OCI-LY7 (cell line): ENCODE measurements around the gene HNRNPH1. TPM values are rescaled to one million over a fixed set of nuclear protein-coding genes. Genes with fewer than 3 reads are reported as not detected.

ENCODE experiments used
- BruUV-seq: library from RNA; stranded (reverse); fragments of 400-500 nt; replicated peaks from 2 replicates; lab custom pipeline; 2021; lab: Mats Ljungman, UMichigan
- CTCF ChIA-PET: fragments of 300-600 bp; sonication (Branson Sonifier 250); formaldehyde crosslinking; loops from one replicate; lab custom pipeline; 2022; ENCODE audit warnings: antibody characterized with exemption; ENCODE audit not compliant: unreplicated experiment; lab: Charles Lee
- POLR2A ChIA-PET: fragments of 300-600 bp; sonication (Branson Sonifier 250); formaldehyde crosslinking; loops from one replicate; lab custom pipeline; 2022; ENCODE audit warnings: antibody characterized with exemption; lab: Charles Lee
- DNase-seq: peaks from one replicate; pipeline ENCODE4 v3.0.0-alpha.2; 2015; ENCODE audit warnings: low spot score
- H2AFZ ChIP-seq: fragments of 200-600 bp; sonication (generic), shearing (Covaris generic); 2 replicates; pipeline ENCODE4 v1.6.1; 2014; ENCODE audit warnings: mild to moderate bottlenecking, antibody characterized with exemption, low read length, moderate library complexity
- H3K27ac ChIP-seq: fragments of 200-600 bp; sonication (generic); 2 replicates; pipeline ENCODE4 v1.5.1; 2014; ENCODE audit warnings: mixed run types, low read depth, mild to moderate bottlenecking, moderate library complexity, low read length, inconsistent platforms; ENCODE audit not compliant: poor library complexity, severe bottlenecking
- H3K36me3 ChIP-seq: fragments of 200-600 bp; sonication (generic); 2 replicates; pipeline ENCODE4 v1.6.1; 2014; ENCODE audit warnings: mild to moderate bottlenecking, antibody characterized with exemption, low read length, moderate library complexity, mixed read lengths; ENCODE audit not compliant: insufficient read depth
- H3K4me1 ChIP-seq: fragments of 200-600 bp; sonication (generic); 2 replicates; pipeline ENCODE4 v1.5.1; 2014; ENCODE audit warnings: mild to moderate bottlenecking, low read length; ENCODE audit not compliant: insufficient read depth, poor library complexity, severe bottlenecking
- H3K4me2 ChIP-seq: fragments of 200-600 bp; sonication (generic); 2 replicates; pipeline ENCODE4 v1.6.1; 2014; ENCODE audit warnings: mild to moderate bottlenecking, low read length
- H3K4me3 ChIP-seq: fragments of 200-600 bp; sonication (generic); 2 replicates; pipeline ENCODE4 v1.5.1; 2014; ENCODE audit warnings: mild to moderate bottlenecking, low read depth, low read length; ENCODE audit not compliant: poor library complexity, severe bottlenecking
- H3K79me2 ChIP-seq: fragments of 200-600 bp; sonication (generic); 2 replicates; pipeline ENCODE4 v1.6.1; 2016; ENCODE audit warnings: low read depth, mild to moderate bottlenecking, low read length, moderate library complexity, mixed read lengths; ENCODE audit not compliant: insufficient read depth
- H3K9me2 ChIP-seq: fragments of 200-600 bp; sonication (generic); 2 replicates; pipeline ENCODE4 v1.6.1; 2016; ENCODE audit warnings: mild to moderate bottlenecking, low read length, mixed read lengths; ENCODE audit not compliant: insufficient read depth
- H3K9me3 ChIP-seq: fragments of 200-600 bp; sonication (generic); 2 replicates; pipeline ENCODE4 v1.6.1; 2014; ENCODE audit warnings: mild to moderate bottlenecking, mixed run types, low read length, mixed read lengths
- H4K20me1 ChIP-seq: fragments of 200-600 bp; sonication (generic); 2 replicates; pipeline ENCODE4 v1.6.1; 2014; ENCODE audit warnings: mild to moderate bottlenecking, antibody characterized with exemption, low read length, moderate library complexity, mixed read lengths; ENCODE audit not compliant: insufficient read depth
- CTCF ChIP-seq: fragments of 200-600 bp; sonication (generic); conservative IDR thresholded peaks from 2 replicates; pipeline ENCODE4 v1.5.1; 2014; ENCODE audit warnings: mild to moderate bottlenecking, antibody characterized with exemption, low read length, moderate library complexity, mixed read lengths
- EZH2phosphoT487 ChIP-seq: fragments of 200-600 bp; sonication (generic); IDR thresholded peaks from 2 replicates; pipeline ENCODE4 v1.6.1; 2018; ENCODE audit warnings: low read depth, borderline replicate concordance, mild to moderate bottlenecking, mixed run types, antibody characterized with exemption, low read length, moderate library complexity, mixed read lengths
- intact Hi-C: fragments of 100-400 bp; cut with micrococcal nuclease; formaldehyde crosslinking; loops from one replicate; pipeline ENCODE4 v1.10.0; 2022; ENCODE audit not compliant: unreplicated experiment
- small RNA-seq: library from RNA; depleted of rRNA; stranded (forward); fragments of <200 nt; gene quantifications from one replicate; pipeline ENCODE3, GENCODE V24; 2014
- total RNA-seq, 2 experiments: library from RNA; depleted of rRNA in 1 of 2; stranded (reverse); fragments of >200 nt in 1 of 2; shearing (Covaris generic) in 1 of 2; gene quantifications; 2 replicates each; pipeline ENCODE4 v1.2.3, GENCODE V29; 2014 to 2022

Gene HNRNPH1
- total RNA-seq, 2 experiments from 2014 or later, result 814 to 1,011 TPM

- peaks cover 7% of the 10 kb centered on the region for H3K4me1 ChIP-seq
- H4K20me1 ChIP-seq, result no peaks in the 10 kb centered on the region
- CTCF ChIA-PET, result no interaction called here
- DNase-seq, result no peak
- H3K36me3 ChIP-seq, result peaks cover 79% of the 10 kb centered on the region
- intact Hi-C loops, result no loop called here
- no peaks in the 10 kb centered on the region for H3K9me2 ChIP-seq
- H2AFZ ChIP-seq, result no peak overlapping the region
- H3K27ac ChIP-seq, result no peak overlapping the region
- H3K79me2 ChIP-seq, result peaks cover 4% of the 10 kb centered on the region; the same call in 1 of the 2 replicates
- BruUV-seq, result no TSS peak
- no peak overlapping the region for H3K4me3 ChIP-seq
- POLR2A ChIA-PET, result interaction anchor here (0.7 kb wide), 1 partner anchor 51 kb away, joined by 4 read pairs; no protein-coding TSS in a partner anchor
- no peak for TF ChIP-seq CTCF
- TF ChIP-seq EZH2phosphoT487, result no peak
- no peaks in the 10 kb centered on the region for H3K9me3 ChIP-seq
- H3K4me2 ChIP-seq, result no peak overlapping the region
Measured at GRCh38 chr5:179564526-179564925, 58.9 kb downstream of the HNRNPH1 start.

Small RNAs within 50 kb of the gene (small RNA-seq; reads per million reads assigned to genes)
- gene RF00017, result not detected

Other genes starting within 250 kb of the HNRNPH1 start
- gene RUFY1, start 73.1 kb downstream of the HNRNPH1 start, total RNA-seq (2014; rRNA removed; shearing (Covaris generic)), result 35.8 and 46.2 TPM in 2 replicates
- gene RUFY1, start 73.1 kb downstream of the HNRNPH1 start, total RNA-seq (2022), result 43.5 and 47.7 TPM in 2 replicates
- gene CBY3, start 57.4 kb upstream of the HNRNPH1 start, total RNA-seq (2014; rRNA removed; shearing (Covaris generic)), result 0.21 TPM in 1 of 2 replicates, not detected in the other
- gene CBY3, start 57.4 kb upstream of the HNRNPH1 start, total RNA-seq (2022), result not detected in 2 replicates
- 164 and 256 TPM in 2 replicates for gene CANX, start 75.3 kb upstream of the HNRNPH1 start, total RNA-seq (2014; rRNA removed; shearing (Covaris generic))
- gene CANX, start 75.3 kb upstream of the HNRNPH1 start, total RNA-seq (2022), result 412 and 451 TPM in 2 replicates
- gene MAML1, start 109.2 kb upstream of the HNRNPH1 start, total RNA-seq (2014; rRNA removed; shearing (Covaris generic)), result 12.1 and 17.0 TPM in 2 replicates
- 27.4 and 31.4 TPM in 2 replicates for gene MAML1, start 109.2 kb upstream of the HNRNPH1 start, total RNA-seq (2022)
- gene LTC4S, start 170.3 kb upstream of the HNRNPH1 start, total RNA-seq (2014; rRNA removed; shearing (Covaris generic)), result 0.44 and 1.3 TPM in 2 replicates
- 4.0 and 4.5 TPM in 2 replicates for gene LTC4S, start 170.3 kb upstream of the HNRNPH1 start, total RNA-seq (2022)
- gene MGAT4B, start 183.2 kb upstream of the HNRNPH1 start, total RNA-seq (2014; rRNA removed; shearing (Covaris generic)), result 58.8 and 61.1 TPM in 2 replicates
- 90.2 and 96.5 TPM in 2 replicates for gene MGAT4B, start 183.2 kb upstream of the HNRNPH1 start, total RNA-seq (2022)
- 44.4 and 58.5 TPM in 2 replicates for gene SQSTM1, start 197.2 kb upstream of the HNRNPH1 start, total RNA-seq (2014; rRNA removed; shearing (Covaris generic))
- gene SQSTM1, start 197.2 kb upstream of the HNRNPH1 start, total RNA-seq (2022), result 68.3 and 81.1 TPM in 2 replicates
- gene MRNIP, start 235.1 kb upstream of the HNRNPH1 start, total RNA-seq (2014; rRNA removed; shearing (Covaris generic)), result 76.2 and 78.7 TPM in 2 replicates
- 70.5 and 76.5 TPM in 2 replicates for gene MRNIP, start 235.1 kb upstream of the HNRNPH1 start, total RNA-seq (2022)